Transverse colon (tissue), 4 donors: Measurements from ENCODE around the gene SLC25A19.

Experiments used
- POLR2AphosphoS5 ChIP-seq, 3 donors: sonication (generic); formaldehyde crosslinking; IDR thresholded peaks; one replicate each; pipeline ENCODE4 v1.6.1; 2016; ENCODE audit warnings: antibody characterized with exemption in 3 of 3
- TF ChIP-seq, protein P1 (sequence below), 5 experiments: fragments of 200-600 bp in 3 of 5; fragments of 450-650 bp in 2 of 5; sonication (generic) in 3 of 5; IDR thresholded peaks; 1 replicate in 2 of 5; 2 replicates in 3 of 5; pipeline ENCODE4 v1.5.1; 2016 to 2017; ENCODE audit warnings: antibody characterized with exemption in 5 of 5, inconsistent platforms in 3 of 5, mild to moderate bottlenecking in 2 of 5, moderate library complexity in 1 of 5

DNA sequence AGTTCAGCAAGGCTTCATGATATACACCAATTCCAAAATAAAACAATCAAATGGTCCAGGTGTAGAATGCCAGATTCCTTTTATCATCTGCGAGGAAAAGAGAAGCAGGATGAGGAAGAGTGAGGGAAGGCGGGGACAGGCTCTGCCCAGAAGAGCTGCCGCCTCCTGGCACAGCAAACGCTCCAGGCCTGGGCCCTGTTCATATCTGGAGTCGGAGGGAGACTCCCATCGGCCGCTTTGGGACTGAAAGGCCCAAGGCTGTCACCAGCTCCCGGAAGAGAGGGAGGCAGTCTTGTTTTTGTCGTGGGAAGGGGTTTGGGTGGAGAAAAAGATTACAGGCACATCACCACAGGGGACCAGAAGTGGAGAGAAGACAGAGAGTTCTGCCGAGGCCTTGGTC is 29.0 kb upstream of the SLC25A19 start:
- TF ChIP-seq, protein P1, sequence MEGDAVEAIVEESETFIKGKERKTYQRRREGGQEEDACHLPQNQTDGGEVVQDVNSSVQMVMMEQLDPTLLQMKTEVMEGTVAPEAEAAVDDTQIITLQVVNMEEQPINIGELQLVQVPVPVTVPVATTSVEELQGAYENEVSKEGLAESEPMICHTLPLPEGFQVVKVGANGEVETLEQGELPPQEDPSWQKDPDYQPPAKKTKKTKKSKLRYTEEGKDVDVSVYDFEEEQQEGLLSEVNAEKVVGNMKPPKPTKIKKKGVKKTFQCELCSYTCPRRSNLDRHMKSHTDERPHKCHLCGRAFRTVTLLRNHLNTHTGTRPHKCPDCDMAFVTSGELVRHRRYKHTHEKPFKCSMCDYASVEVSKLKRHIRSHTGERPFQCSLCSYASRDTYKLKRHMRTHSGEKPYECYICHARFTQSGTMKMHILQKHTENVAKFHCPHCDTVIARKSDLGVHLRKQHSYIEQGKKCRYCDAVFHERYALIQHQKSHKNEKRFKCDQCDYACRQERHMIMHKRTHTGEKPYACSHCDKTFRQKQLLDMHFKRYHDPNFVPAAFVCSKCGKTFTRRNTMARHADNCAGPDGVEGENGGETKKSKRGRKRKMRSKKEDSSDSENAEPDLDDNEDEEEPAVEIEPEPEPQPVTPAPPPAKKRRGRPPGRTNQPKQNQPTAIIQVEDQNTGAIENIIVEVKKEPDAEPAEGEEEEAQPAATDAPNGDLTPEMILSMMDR (IDR thresholded peaks at IDR 0.05), result no peak
- no peak for TF ChIP-seq POLR2AphosphoS5 (IDR thresholded peaks at IDR 0.05)
